Heart left ventricle (tissue), 13 donors: ENCODE data around the gene RHO.

Source experiments
- POLR2A ChIP-seq, 2 donors: fragments of 450-650 bp; IDR thresholded peaks; one replicate each; pipeline ENCODE4 v1.6.1; 2017; ENCODE audit warnings: antibody characterized with exemption in 2 of 2, mild to moderate bottlenecking in 2 of 2, moderate library complexity in 2 of 2
- TF ChIP-seq, protein P1 (sequence below), 12 donors: fragments of 200-600 bp; sonication (generic) in 4 of 12; IDR thresholded peaks; one replicate each; pipeline versions ENCODE4 v1.5.0 to v1.8.0; 2018 to 2022; ENCODE audit warnings: antibody characterized with exemption in 12 of 12, mild to moderate bottlenecking in 5 of 12
- donor health status: ischemic (EF 13 %, LVEDD 7.1; RV severe dilation, severe dysfunction).
- donor health status: DM: no; HTN: yes; CAD: no.
- donor health status: DM: no; HTN: no; CAD: no.
- donor health status: ischemic (EF 25% LVEDD 6.9; RV normal size, moderate dysfunction).
- donor health status: ischemic (EF 25% LVEDD 5.7; RV mildly dilated, moderate dysfunction).
- donor health status: ischemic (EF 35%, LVEDD 5.7; RV mildly dilated, moderate dysfunction).
- donor health status: nonischemic (EF 11% LVEDD 7.7; RV severe dilation, severe dysfunction).
- donor health status: DM: yes; HTN: yes; CAD: no.
- donor health status: PGD.
- donor health status: ischemic (EF 29% LVEDD 5.4; RV normal size, mild dysfunction).
- donor health status: nonischemic (EF 23%, LVEDD 6.1; RV moderate dilation, normal function).

DNA sequence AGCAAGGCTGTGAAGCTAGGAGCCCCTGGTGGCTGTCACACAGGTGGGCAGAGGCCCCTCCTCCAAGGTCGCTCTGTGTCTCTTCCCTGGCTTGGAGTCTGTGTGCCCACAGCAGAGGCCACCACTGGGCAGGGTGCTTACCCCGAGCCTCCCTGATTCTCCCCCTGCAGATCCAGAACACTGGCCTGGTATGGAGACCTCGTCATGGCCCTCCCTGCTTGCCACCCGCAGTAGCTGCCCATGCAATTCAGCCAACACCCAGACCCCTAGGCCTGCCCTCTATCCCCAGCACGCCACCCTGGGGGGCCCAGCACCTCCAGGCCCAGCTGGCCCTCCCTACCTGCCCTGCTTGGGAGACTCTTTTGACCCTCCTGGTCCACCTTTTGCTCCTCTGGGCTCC lies 5.5 kb upstream of the RHO start:
- TF ChIP-seq POLR2A (IDR thresholded peaks at IDR 0.05), result no peak
- TF ChIP-seq, protein P1, sequence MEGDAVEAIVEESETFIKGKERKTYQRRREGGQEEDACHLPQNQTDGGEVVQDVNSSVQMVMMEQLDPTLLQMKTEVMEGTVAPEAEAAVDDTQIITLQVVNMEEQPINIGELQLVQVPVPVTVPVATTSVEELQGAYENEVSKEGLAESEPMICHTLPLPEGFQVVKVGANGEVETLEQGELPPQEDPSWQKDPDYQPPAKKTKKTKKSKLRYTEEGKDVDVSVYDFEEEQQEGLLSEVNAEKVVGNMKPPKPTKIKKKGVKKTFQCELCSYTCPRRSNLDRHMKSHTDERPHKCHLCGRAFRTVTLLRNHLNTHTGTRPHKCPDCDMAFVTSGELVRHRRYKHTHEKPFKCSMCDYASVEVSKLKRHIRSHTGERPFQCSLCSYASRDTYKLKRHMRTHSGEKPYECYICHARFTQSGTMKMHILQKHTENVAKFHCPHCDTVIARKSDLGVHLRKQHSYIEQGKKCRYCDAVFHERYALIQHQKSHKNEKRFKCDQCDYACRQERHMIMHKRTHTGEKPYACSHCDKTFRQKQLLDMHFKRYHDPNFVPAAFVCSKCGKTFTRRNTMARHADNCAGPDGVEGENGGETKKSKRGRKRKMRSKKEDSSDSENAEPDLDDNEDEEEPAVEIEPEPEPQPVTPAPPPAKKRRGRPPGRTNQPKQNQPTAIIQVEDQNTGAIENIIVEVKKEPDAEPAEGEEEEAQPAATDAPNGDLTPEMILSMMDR (IDR thresholded peaks at IDR 0.05), result no peak
